CD4-positive, alpha-beta T cell (primary cell): ENCODE measurements around the gene ZFPM1. TPM values are rescaled to one million over a fixed set of nuclear protein-coding genes. Genes with fewer than 3 reads are reported as not detected.

ENCODE experiments used
- ATAC-seq: fragments of 200-7000 bp; cut with Tn5 transposase; one replicate; pipeline ENCODE4 v1.10.0; 2022; ENCODE audit warnings: mild to moderate bottlenecking; ENCODE audit not compliant: poor library complexity
- CTCF ChIA-PET: fragments of 350-600 bp; sonication (Branson Sonifier 250); formaldehyde crosslinking; loops from one replicate; lab custom pipeline; 2021; ENCODE audit warnings: antibody characterized with exemption, inconsistent platforms; lab: Charles Lee
- POLR2A ChIA-PET: fragments of 350-600 bp; sonication (Branson Sonifier 250); formaldehyde crosslinking; loops from one replicate; lab custom pipeline; 2021; ENCODE audit warnings: antibody characterized with exemption, inconsistent platforms; lab: Charles Lee
- DNase-seq, 14 experiments: peaks; one replicate each; pipeline ENCODE4 v3.0.0-alpha.2; 2013 to 2020; ENCODE audit warnings: mixed read lengths in 2 of 14
- H3K27ac ChIP-seq, 2 donors: one replicate each; pipeline versions ENCODE4 v1.5.1 to v1.7.0; 2013; ENCODE audit warnings: low read length in 2 of 2, low read depth in 1 of 2, mild to moderate bottlenecking in 1 of 2
- H3K27me3 ChIP-seq, 2 experiments: 1 replicate in 1 of 2; 2 replicates in 1 of 2; pipeline versions ENCODE4 v1.6.1 to v1.7.0; 2013; ENCODE audit warnings: low read length in 2 of 2, control low read depth in 1 of 2, mild to moderate bottlenecking in 1 of 2, moderate library complexity in 1 of 2; ENCODE audit not compliant: insufficient read depth in 2 of 2, control insufficient read depth in 1 of 2
- H3K36me3 ChIP-seq: one replicate; pipeline ENCODE4 v1.6.1; 2013; ENCODE audit warnings: low read length, control low read depth; ENCODE audit not compliant: insufficient read depth
- H3K4me1 ChIP-seq: one replicate; pipeline ENCODE4 v1.6.1; 2013; ENCODE audit warnings: low read length, control low read depth; ENCODE audit not compliant: insufficient read depth
- H3K4me3 ChIP-seq: one replicate; pipeline ENCODE4 v1.5.1; 2013; ENCODE audit warnings: mild to moderate bottlenecking, low read length, moderate library complexity
- H3K9me3 ChIP-seq, 2 experiments: 1 replicate in 1 of 2; 2 replicates in 1 of 2; pipeline versions ENCODE4 v1.6.1 to v1.7.0; 2013; ENCODE audit warnings: low read length in 2 of 2, mild to moderate bottlenecking in 2 of 2, control low read depth in 1 of 2, moderate library complexity in 1 of 2; ENCODE audit not compliant: control insufficient read depth in 1 of 2, insufficient read depth in 1 of 2
- H3K27ac Mint-ChIP-seq: one replicate; pipeline ENCODE4 v1.8.0; 2020; ENCODE audit warnings: mixed read lengths
- H3K27me3 Mint-ChIP-seq: one replicate; pipeline ENCODE4 v1.8.0; 2021; ENCODE audit warnings: mixed read lengths
- H3K36me3 Mint-ChIP-seq: one replicate; pipeline ENCODE4 v1.8.0; 2021; ENCODE audit warnings: low read depth, mixed read lengths
- H3K4me1 Mint-ChIP-seq: one replicate; pipeline ENCODE4 v1.8.0; 2021; ENCODE audit warnings: low read depth, mixed read lengths
- H3K4me3 Mint-ChIP-seq: one replicate; pipeline ENCODE4 v1.8.0; 2020; ENCODE audit warnings: mild to moderate bottlenecking, mixed read lengths
- H3K9me3 Mint-ChIP-seq: one replicate; pipeline ENCODE4 v1.8.0; 2020; ENCODE audit warnings: mixed read lengths
- CTCF ChIP-seq: fragments of 200-600 bp; IDR thresholded peaks from one replicate; pipeline ENCODE4 v1.8.0; 2022; ENCODE audit warnings: antibody characterized with exemption, mild to moderate bottlenecking
- intact Hi-C, 2 experiments: fragments of 100-400 bp; cut with DNase I in 1 of 2; cut with micrococcal nuclease in 1 of 2; formaldehyde crosslinking; loops; one replicate each; pipeline versions ENCODE4 v1.15.1 to v1.9.0; 2023 to 2025; cut with DNase I, micrococcal nuclease
- total RNA-seq, 174 experiments: library from RNA in 2 of 174; stranded (reverse) in 2 of 174; gene quantifications; one replicate each; pipeline ENCODE4 v1.2.3 and lab custom pipeline; 2021 to 2026

Gene ZFPM1
- total RNA-seq, 2 experiments from 2014 or later: 22.8 to 24.2 TPM

GRCh38 chr16:88427376-88427775 is 25.7 kb upstream of the ZFPM1 start:
- Mint-ChIP-seq H3K9me3 (no peaks in the 10 kb centered on the region), H3K4me3 (no peak overlapping the region), H3K27me3 (no peaks in the 10 kb centered on the region), H3K36me3 (no peaks in the 10 kb centered on the region), H3K4me1 (no peaks in the 10 kb centered on the region), H3K27ac (no peak overlapping the region)
- DNase-seq (no peak), ATAC-seq (no peak)
- intact Hi-C loops: no loop called here
- no peak for TF ChIP-seq CTCF
- Histone ChIP-seq H3K4me3 (no peak overlapping the region), H3K36me3 (no peaks in the 10 kb centered on the region), H3K9me3 (no peaks in the 10 kb centered on the region), H3K27ac (no peak overlapping the region), H3K27me3 (peaks cover 0 to 8% of the 10 kb centered on the region in 2 experiments), H3K4me1 (peaks cover 21% of the 10 kb centered on the region)
- CTCF ChIA-PET: no interaction called here
- POLR2A ChIA-PET: no interaction called here

DNA sequence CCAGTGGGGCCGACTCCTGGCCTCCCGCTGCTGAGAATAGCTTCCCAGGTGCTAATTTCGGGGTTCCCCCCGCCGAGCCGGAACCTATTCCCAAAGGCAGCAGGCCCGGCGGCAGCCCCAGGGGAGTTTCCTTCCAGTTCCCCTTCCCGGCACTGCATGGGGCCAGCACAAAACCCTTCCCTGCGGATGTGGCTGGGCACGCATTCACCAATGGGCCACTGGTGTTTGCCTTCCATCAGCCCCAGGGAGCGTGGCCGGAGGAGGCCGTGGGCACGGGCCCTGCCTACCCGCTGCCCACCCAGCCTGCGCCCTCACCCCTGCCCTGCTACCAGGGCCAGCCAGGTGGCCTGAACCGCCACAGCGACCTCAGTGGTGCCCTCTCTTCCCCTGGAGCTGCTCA is 24.9 kb upstream of the ZFPM1 start:
- H3K4me1 Mint-ChIP-seq: no peaks in the 10 kb centered on the region
- no peak for ATAC-seq
- no peaks in the 10 kb centered on the region for H3K9me3 Mint-ChIP-seq
- POLR2A ChIA-PET: no interaction called here
- no peak for TF ChIP-seq CTCF
- no peaks in the 10 kb centered on the region for H3K27me3 Mint-ChIP-seq
- Histone ChIP-seq H3K4me1 (peaks cover 21% of the 10 kb centered on the region), H3K27ac (no peak overlapping the region), H3K4me3 (no peak overlapping the region), H3K27me3 (peaks cover 0 to 8% of the 10 kb centered on the region in 2 experiments), H3K9me3 (peaks cover 0 to 1% of the 10 kb centered on the region in 2 experiments), H3K36me3 (no peaks in the 10 kb centered on the region)
- no peak overlapping the region for H3K27ac Mint-ChIP-seq
- intact Hi-C loops: no loop called here
- DNase-seq: no peak
- no peaks in the 10 kb centered on the region for H3K36me3 Mint-ChIP-seq
- no peak overlapping the region for H3K4me3 Mint-ChIP-seq
- CTCF ChIA-PET: no interaction called here

- no peak overlapping the region for H3K27ac ChIP-seq
- no peak for TF ChIP-seq CTCF
- Mint-ChIP-seq H3K9me3 (no peaks in the 10 kb centered on the region), H3K4me3 (no peak overlapping the region), H3K4me1 (no peaks in the 10 kb centered on the region), H3K27ac (no peak overlapping the region), H3K36me3 (no peaks in the 10 kb centered on the region), H3K27me3 (no peaks in the 10 kb centered on the region)
- POLR2A ChIA-PET: no interaction called here
- intact Hi-C loops: no loop called here
- no peak for ATAC-seq
- peaks cover 0 to 8% of the 10 kb centered on the region in 2 experiments for H3K27me3 ChIP-seq
- no peak overlapping the region for H3K4me3 ChIP-seq
- peaks cover 0 to 3% of the 10 kb centered on the region in 2 experiments for H3K9me3 ChIP-seq
- H3K4me1 ChIP-seq: peaks cover 21% of the 10 kb centered on the region
- no peaks in the 10 kb centered on the region for H3K36me3 ChIP-seq
- DNase-seq: peak in 1 of 14 experiments; percentile 25
- CTCF ChIA-PET: no interaction called here
Observed at GRCh38 chr16:88428616-88429386, 24.3 kb upstream of the ZFPM1 start.
